Right atrium auricular region (tissue), 2 donors: ENCODE results near the gene NPR3. TPM values are rescaled to one million over a fixed set of nuclear protein-coding genes. Genes with fewer than 3 reads are reported as not detected.

Experiments
- DNase-seq: peaks from one replicate; pipeline ENCODE4 v3.0.0-alpha.2; 2019; ENCODE audit warnings: low spot score
- H3K27ac ChIP-seq, 2 donors: fragments of 200-600 bp; sonication (generic); 1 replicate in 1 of 2; 2 replicates in 1 of 2; pipeline ENCODE4 v1.5.1; 2016 to 2019
- H3K27me3 ChIP-seq, 2 donors: fragments of 200-600 bp; sonication (generic); one replicate each; pipeline versions ENCODE4 v1.5.1 to v1.6.0; 2017 to 2019
- H3K36me3 ChIP-seq: fragments of 200-600 bp; sonication (generic); one replicate; pipeline ENCODE4 v1.5.1; 2016
- H3K4me1 ChIP-seq, 2 donors: fragments of 200-600 bp; sonication (generic); one replicate each; pipeline versions ENCODE4 v1.5.1 to v1.6.0; 2017 to 2019
- H3K4me3 ChIP-seq, 2 donors: fragments of 200-600 bp; sonication (generic); 1 replicate in 1 of 2; 2 replicates in 1 of 2; pipeline ENCODE4 v1.5.1; 2017 to 2019; ENCODE audit warnings: mild to moderate bottlenecking in 1 of 2, moderate library complexity in 1 of 2
- H3K9me3 ChIP-seq, 2 donors: fragments of 200-600 bp; sonication (generic); one replicate each; pipeline ENCODE4 v1.5.1; 2019
- CTCF ChIP-seq, 2 donors: fragments of 200-600 bp; sonication (generic); IDR thresholded peaks; one replicate each; pipeline ENCODE4 v1.5.1; 2019; ENCODE audit warnings: antibody characterized with exemption in 2 of 2
- total RNA-seq, 2 donors: library from RNA; depleted of rRNA; stranded (reverse); fragments of >200 nt; gene quantifications; one replicate each; pipeline ENCODE4 v1.1.0, GENCODE V29; 2016

Gene NPR3
- 10 to 100 TPM; 22.0 to 51.0 TPM for total RNA-seq

GRCh38 chr5:32710550-32711361 is at the start of gene NPR3:
Gene NPR3 (plus strand): TSS chr5:32711321. CDS start chr5:32711777, 456 bp downstream.
- peaks cover 0 to 40% of the 10 kb centered on the region in 2 donors for H3K4me1 ChIP-seq
- TF ChIP-seq CTCF (IDR thresholded peaks at IDR 0.05) = no peak
- H3K9me3 ChIP-seq = no peaks in the 10 kb centered on the region
- no peak for DNase-seq
- H3K27me3 ChIP-seq = peaks cover 0 to 4% of the 10 kb centered on the region in 2 donors
- H3K4me3 ChIP-seq = peak within 1 kb of the TSS; percentile 40 to 65
- H3K36me3 ChIP-seq = no peaks in the 10 kb centered on the region
- H3K27ac ChIP-seq = peak within 1 kb of the TSS; percentile 47 to 70

GRCh38 chr5:32664523-32664922 is 46.6 kb upstream of the NPR3 start:
- Histone ChIP-seq H3K27ac (no peak overlapping the region), H3K4me3 (no peak overlapping the region), H3K9me3 (peaks cover 0 to 25% of the 10 kb centered on the region in 2 donors), H3K4me1 (no peaks in the 10 kb centered on the region), H3K36me3 (no peaks in the 10 kb centered on the region), H3K27me3 (no peaks in the 10 kb centered on the region)
- DNase-seq = no peak
- no peak for TF ChIP-seq CTCF (IDR thresholded peaks at IDR 0.05)

- no peaks in the 10 kb centered on the region for H3K36me3 ChIP-seq
- no peak for DNase-seq
- H3K9me3 ChIP-seq = peaks cover 0 to 28% of the 10 kb centered on the region in 2 donors
- no peak overlapping the region for H3K27ac ChIP-seq
- no peaks in the 10 kb centered on the region for H3K27me3 ChIP-seq
- no peak overlapping the region for H3K4me3 ChIP-seq
- no peak for TF ChIP-seq CTCF (IDR thresholded peaks at IDR 0.05)
- no peaks in the 10 kb centered on the region for H3K4me1 ChIP-seq
Measured at GRCh38 chr5:32668552-32668951, 42.6 kb upstream of the NPR3 start.

- no peak for TF ChIP-seq CTCF (IDR thresholded peaks at IDR 0.05)
- H3K4me1 ChIP-seq = no peaks in the 10 kb centered on the region
- H3K27me3 ChIP-seq = no peaks in the 10 kb centered on the region
- H3K4me3 ChIP-seq = no peak overlapping the region
- no peak overlapping the region for H3K27ac ChIP-seq
- H3K9me3 ChIP-seq = peaks cover 6 to 19% of the 10 kb centered on the region in 2 donors
- no peak for DNase-seq
- H3K36me3 ChIP-seq = no peaks in the 10 kb centered on the region
Measured at GRCh38 chr5:32673272-32673671, 37.8 kb upstream of the NPR3 start.

GRCh38 chr5:32677023-32677422 is 34.1 kb upstream of the NPR3 start:
- Histone ChIP-seq H3K36me3 (no peaks in the 10 kb centered on the region), H3K27me3 (no peaks in the 10 kb centered on the region), H3K4me3 (no peak overlapping the region), H3K9me3 (peaks cover 6 to 11% of the 10 kb centered on the region in 2 donors), H3K4me1 (no peaks in the 10 kb centered on the region), H3K27ac (no peak overlapping the region)
- TF ChIP-seq CTCF (IDR thresholded peaks at IDR 0.05) = no peak
- DNase-seq = no peak
